ENCODE measurements around the gene DENND4C.
"Not testable (repeated sequence)": the region's sequence is repeated elsewhere in the genome, so short reads cannot be mapped to it uniquely, and the experiment has no call there.

Gene DENND4C

GRCh38 chr9:19378164-19378563 is 147.7 kb downstream of the DENND4C start:
- peak in 1 of 3 experiments; percentile 27 for DNase-seq

DNA sequence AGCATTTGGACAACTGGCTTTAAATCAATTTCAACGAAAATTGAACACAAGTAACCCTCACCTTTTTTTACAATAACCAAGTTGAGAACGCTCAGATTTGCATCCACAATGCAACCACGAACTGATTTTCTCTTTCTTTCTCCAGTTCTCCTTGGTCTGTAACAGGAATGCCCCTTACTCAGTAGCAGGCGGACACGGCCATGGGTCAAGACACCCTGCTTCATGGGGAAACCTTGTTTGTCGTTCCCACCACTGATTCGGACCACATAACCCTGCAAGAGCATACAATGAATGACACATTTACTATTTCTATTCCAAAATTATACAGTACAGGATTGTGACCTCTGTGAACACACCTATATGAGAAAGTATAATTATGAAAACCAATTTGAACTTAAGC is 148.2 kb downstream of the DENND4C start:
- DNase-seq, result peak in 1 of 3 experiments; percentile 44

DNA sequence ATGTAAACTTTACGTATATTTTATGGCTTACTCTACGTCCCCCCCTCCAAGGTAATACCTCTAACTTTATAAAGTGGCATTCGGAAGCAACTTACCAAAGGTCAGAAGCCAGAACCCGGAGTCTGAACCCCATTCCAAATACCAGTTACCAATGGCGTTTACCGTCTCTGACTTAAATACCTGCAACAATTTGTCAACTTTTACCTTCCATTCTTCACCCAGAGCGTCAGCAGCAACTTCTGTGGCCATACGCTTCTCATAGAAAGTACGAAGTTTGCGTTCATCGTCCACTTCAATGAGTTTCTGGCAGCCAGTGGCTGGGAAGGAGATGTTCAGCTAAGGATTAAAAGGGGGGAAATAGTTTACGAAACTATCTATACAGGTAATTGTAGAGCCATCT is 148.8 kb downstream of the DENND4C start:
- peak in 1 of 3 experiments; percentile 56 for DNase-seq

GRCh38 chr9:19379697-19380046 is 149.2 kb downstream of the DENND4C start:
- DNase-seq, result peak in 1 of 3 experiments; percentile 20

DNA sequence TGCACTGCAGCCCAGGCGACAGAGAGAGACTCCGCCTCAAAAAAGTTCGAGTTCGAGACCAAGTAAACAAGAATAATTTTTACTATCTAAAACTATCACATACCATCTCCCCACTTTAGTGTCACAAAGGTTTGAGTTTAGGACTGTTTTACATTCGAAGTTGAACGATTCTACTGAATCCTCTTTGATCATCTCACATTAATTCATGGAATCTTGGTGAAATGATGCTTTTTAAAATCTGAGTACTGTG is 150.3 kb downstream of the DENND4C start:
- no peak for DNase-seq

DNA sequence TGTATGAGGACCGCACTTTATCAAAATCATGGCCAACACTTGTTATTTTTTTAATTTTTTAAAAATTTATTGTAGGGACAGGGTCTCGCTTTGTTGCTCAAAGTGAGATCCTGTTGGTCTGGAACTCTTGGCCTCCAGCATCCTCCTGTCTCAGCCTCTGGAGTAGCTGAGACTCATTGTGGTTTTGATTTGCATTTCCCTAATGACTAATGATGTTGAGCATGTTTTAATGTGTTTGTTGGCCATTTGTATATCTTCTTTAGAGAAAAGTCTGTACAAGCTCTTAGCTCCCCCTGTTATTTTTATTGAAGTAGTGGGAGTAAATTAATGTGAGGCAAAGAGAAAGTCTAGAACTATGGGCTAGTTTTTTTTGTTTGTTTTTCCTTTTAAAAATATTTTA is 151.2 kb downstream of the DENND4C start:
- no peak for DNase-seq

GRCh38 chr9:19385212-19385611 is 154.7 kb downstream of the DENND4C start:
- not testable (repeated sequence) for DNase-seq

GRCh38 chr9:19385786-19386501 is 155.5 kb downstream of the DENND4C start:
- no peak for DNase-seq

- DNase-seq, result no peak
These were observed 156.1 kb downstream of the DENND4C start for GRCh38 chr9:19386502-19387044.

DNA sequence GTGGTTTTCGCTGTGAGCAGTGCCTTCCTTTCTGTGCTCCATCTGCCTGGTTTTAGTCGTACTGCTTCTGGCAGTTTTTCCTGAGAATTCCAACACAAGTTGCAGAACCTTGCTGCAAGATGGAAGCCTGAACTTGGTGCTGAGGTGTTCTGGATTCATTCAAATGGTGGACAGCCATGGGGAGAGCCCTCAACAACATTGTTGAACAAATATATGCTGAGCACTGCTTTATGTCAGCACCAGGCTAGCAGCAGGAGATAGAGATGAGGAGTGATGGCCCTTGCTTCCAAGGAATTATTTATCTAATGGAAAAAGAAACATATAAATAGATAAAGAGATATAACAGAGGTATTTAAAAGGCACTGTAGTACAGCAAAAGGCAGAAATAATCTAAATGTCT is 156.8 kb downstream of the DENND4C start:
- no peak for DNase-seq

DNA sequence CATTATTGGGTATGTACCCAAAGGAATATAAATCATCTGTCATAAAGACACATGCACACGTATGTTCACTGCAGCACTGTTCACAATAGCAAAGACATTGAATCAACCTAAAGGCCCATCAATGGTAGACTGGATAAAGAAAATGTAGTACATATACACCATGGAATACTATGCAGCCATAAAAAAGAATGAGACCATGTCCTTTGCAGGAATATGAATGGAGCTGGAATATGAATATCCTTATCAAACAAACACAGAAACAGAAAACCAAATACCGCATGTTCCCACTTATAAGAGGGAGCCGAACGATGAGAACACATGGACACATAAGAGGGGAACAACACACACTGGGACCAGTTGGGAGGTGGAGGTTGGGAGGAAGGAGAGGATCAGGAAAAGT is 159.0 kb downstream of the DENND4C start:
- not testable (repeated sequence) for DNase-seq

DNA sequence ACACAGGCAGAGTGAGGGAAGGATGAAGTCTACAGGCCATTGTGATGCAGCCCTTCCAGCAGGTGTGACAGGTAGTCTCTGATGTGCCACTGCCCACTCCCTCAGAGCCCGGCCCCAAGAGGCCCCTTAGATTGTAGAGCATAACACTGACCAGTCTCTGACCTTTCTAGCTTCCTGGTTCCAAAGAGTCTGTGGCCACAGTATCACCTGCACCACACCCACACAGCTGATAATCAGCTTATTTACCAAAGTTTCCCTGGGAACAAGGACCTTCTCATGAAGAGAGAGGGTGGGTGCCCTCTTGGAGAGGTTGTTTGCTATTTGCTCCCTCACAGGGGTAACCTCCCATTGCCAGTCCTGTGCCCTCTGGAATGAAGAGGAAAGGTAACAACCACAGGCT is 167.4 kb downstream of the DENND4C start:
- no peak for DNase-seq

DNA sequence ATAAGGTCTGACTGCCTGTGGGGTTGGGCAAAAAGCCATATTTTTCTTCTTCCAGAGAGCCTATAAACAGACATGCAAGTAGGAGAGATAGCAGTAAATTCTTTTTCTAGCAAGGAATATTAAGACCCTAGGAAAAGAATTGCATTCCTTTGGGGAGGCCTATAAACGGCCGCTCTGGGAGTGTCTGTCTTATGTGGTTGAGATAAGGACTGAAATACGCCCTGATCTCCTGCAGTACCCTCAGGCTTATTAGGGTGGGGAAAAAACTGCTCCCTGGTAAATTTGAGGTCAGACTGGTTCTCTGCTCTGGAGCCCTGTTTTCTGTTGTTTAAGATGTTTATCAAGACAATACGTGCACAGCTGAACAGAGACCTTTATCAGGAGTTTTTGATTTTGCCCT is 172.7 kb downstream of the DENND4C start:
- not testable (repeated sequence) for DNase-seq

DNA sequence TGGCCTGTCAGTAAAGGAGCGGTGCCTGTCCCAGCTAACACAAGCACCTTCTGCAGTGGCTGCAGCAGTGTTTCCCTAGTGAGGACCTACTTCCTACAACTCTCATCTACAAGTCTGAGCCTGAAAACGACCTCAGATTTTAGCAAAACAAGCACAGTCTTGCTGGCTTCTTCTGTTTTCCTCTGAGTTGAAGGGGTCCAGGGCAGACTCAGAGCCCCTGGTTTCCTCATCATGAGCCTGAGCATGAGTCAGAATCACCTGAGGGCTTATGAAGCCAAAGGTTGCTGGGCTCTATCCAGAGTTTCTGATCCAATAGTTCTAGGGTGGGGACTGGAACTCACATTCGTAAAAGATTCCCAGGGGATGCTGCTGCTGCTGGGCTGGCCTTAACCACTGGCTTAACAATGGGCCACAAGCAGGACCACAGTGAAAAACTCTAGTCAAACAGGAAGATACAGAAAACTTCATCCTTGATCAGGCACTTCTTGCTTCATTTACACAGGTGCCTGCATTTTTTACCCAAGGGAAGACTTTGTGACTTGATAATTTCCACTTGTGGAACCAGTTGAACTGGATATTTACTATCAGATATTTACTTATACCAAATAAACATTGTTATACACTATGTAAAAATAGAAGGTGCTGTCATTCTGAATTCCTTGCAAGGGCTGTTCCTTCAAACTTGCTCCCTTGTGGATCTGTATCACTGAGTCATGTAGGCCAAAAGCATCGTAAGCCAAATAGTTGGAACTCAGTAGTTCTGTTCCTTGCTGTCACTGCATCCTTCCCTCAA is 174.0 kb downstream of the DENND4C start:
- DNase-seq, result peak in 1 of 3 experiments; percentile 1

GRCh38 chr9:19405771-19406170 is 175.3 kb downstream of the DENND4C start:
- no peak for DNase-seq

- DNase-seq, result peak in 1 of 3 experiments; percentile 11
These were observed 177.8 kb downstream of the DENND4C start for GRCh38 chr9:19408316-19408692.

- DNase-seq, result peak; percentile 86 to 93 (median 89)
These were observed 178.4 kb downstream of the DENND4C start, which contains the start of gene ACER2 for GRCh38 chr9:19408693-19409400. Gene ACER2 (plus strand): TSS chr9:19409009. CDS start chr9:19409085, 76 bp downstream.

GRCh38 chr9:19409401-19410194 is 179.1 kb downstream of the DENND4C start:
- peak; percentile 38 to 46 (median 41) for DNase-seq

DNA sequence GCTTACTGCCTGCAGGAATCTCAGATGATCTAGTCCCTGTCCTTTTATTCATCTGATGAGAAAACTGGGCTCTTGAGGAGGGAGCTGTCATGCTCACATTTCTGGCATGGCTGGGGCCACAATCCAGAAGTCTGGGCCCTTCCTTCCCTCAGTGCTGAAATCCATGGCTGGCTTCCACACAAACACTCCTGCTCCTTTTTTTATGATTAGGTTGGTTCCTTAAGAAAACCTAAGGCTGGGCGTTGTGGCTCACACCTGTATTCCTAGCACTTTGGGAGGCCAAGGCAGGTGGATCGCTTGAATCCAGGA is 179.7 kb downstream of the DENND4C start:
- DNase-seq, result no peak

GRCh38 chr9:19410594-19410993 is 180.1 kb downstream of the DENND4C start:
- DNase-seq, result no peak

GRCh38 chr9:19411316-19411715 is 180.8 kb downstream of the DENND4C start:
- DNase-seq, result no peak

DNA sequence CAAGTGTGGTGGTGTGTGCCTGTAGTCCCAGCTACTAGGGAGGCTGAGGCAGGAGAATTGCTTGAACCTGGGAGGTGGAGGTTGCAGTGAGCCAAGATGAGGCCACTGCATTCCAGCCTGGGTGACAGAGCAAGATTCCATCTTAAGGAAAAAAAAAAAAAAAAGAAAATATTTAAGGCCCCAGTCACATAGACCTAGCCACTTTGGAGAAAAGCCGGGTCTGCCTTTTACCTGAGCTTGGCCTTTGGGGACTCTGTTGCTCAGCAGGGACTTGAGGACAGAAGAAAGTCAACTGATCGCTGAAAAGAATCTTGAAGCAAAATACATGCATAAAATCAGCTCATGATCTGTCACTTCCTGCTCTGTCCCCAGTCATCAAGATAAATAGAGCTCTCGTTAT is 183.0 kb downstream of the DENND4C start:
- DNase-seq, result not testable (repeated sequence)

DNA sequence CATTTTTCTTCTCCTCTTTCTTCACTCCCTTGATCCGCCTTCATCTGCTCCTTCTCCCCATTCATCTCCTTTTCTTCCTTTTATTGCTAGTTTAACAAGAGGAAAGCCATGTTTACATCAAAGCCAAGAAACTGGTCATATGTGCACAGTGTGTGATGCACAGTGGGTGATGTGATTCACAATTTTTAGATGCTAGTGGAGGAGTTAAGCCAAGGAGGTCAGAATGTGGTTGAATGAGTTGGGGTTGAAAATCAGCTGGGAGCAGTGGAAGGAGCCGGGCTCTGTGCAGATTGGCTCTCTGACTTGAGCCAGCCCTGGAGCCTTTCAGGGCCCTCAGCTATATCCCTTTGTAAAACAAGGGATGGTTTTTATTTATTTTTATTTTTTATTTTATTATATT is 185.7 kb downstream of the DENND4C start:
- no peak for DNase-seq
